ENCODE data around the gene HOXD11.

Gene HOXD11

DNA sequence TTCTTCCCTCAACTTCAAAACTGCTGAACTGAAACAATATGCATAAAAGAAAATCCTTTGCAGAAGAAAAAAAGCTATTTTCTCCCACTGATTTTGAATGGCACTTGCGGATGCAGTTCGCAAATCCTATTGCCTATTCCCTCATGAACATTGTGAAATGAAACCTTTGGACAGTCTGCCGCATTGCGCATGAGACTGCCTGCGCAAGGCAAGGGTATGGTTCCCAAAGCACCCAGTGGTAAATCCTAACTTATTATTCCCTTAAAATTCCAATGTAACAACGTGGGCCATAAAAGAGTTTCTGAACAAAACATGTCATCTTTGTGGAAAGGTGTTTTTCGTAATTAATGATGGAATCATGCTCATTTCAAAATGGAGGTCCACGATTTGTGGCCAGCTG, 30.8 kb downstream of the HOXD11 start:
- Histone ChIP-seq H3K36me3 (ENCODE audit: insufficient read depth, low read length) (no peaks in the 10 kb centered on the region), H3K4me3 (ENCODE audit: low read length) (no peak overlapping the region), H3K27me3 (ENCODE audit: control insufficient read depth, insufficient read depth, low read length) (no peaks in the 10 kb centered on the region), H3K9ac (ENCODE audit: low read depth, low read length) (no peak overlapping the region), H3K4me1 (ENCODE audit: control insufficient read depth, insufficient read depth, low read length) (peaks cover 3% of the 10 kb centered on the region), H3K4me2 (ENCODE audit: low read length) (peak overlapping the region; percentile 90), H3K9me3 (replicated peaks; ENCODE audit: low read length) (no peaks in the 10 kb centered on the region)

DNA sequence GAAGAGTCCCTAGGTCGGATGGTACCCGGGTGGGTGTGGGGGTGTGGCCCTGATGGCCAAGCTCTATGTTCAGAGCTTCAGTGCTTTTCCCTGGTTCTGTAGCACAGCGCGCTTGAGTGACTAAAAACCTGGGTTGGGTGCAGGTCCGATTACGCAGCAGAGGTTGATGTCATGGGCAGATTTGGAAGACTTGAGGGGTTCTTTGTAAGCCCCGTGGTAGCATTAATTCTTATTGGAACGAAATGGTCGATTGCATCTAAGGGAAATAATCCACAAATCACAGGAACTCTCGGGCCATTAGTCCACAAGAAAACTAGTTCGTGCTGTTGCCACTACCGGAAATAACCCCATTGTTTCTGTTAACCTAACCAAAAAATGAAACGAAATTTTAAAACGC, 31.4 kb downstream of the HOXD11 start:
- no peaks in the 10 kb centered on the region for H3K27me3 ChIP-seq (ENCODE audit: control insufficient read depth, insufficient read depth, low read length)
- peaks cover 3% of the 10 kb centered on the region for H3K4me1 ChIP-seq (ENCODE audit: control insufficient read depth, insufficient read depth, low read length)
- peak overlapping the region; percentile 68 for H3K9ac ChIP-seq (ENCODE audit: low read depth, low read length)
- no peaks in the 10 kb centered on the region for H3K9me3 ChIP-seq (replicated peaks; ENCODE audit: low read length)
- peak overlapping the region; percentile 62 for H3K4me2 ChIP-seq (ENCODE audit: low read length)
- peak overlapping the region; percentile 10 for H3K4me3 ChIP-seq (ENCODE audit: low read length)
- H3K36me3 ChIP-seq (ENCODE audit: insufficient read depth, low read length) = no peaks in the 10 kb centered on the region

DNA sequence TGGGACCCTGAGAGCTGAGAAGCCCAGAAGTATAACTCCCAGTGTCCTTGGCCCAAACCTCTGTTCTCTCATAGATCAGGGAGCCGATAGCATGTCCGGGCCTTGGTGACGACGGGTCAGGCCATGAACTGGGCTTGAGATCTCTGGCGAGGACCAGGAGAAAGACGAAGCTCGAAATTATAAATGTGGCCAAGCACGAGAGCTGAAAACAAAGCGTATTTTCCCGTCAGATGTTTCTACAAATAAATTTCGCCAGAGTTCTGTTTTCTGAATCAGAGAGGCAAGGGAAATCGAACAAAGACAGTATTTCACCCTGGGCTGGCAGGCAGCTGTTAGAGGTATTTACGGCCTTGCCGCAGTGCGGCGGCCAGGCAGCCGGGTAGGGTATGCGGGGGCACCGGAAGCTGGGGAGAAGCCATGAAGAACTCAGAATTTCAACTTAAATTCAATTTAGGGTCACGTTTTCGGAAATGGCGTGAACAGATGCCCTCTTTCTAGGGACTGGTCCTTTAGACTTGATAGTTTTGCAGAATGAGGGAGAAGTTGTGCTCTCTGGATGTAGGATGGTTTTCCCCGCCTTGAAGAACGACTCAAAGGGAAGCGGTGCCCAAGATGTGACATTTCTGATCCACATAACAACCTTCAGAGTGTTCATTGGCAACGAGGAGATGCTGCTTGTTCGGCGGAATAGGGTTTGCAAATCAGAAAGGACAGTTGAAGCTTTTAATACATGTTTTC, 32.0 kb downstream of the HOXD11 start:
- H3K4me1 ChIP-seq (ENCODE audit: control insufficient read depth, insufficient read depth, low read length) = peaks cover 3% of the 10 kb centered on the region
- peak overlapping the region; percentile 68 for H3K9ac ChIP-seq (ENCODE audit: low read depth, low read length)
- no peaks in the 10 kb centered on the region for H3K36me3 ChIP-seq (ENCODE audit: insufficient read depth, low read length)
- H3K4me2 ChIP-seq (ENCODE audit: low read length) = peak overlapping the region; percentile 62
- peak overlapping the region; percentile 24 for H3K4me3 ChIP-seq (ENCODE audit: low read length)
- H3K9me3 ChIP-seq (replicated peaks; ENCODE audit: low read length) = no peaks in the 10 kb centered on the region
- H3K27me3 ChIP-seq (ENCODE audit: control insufficient read depth, insufficient read depth, low read length) = no peaks in the 10 kb centered on the region

DNA sequence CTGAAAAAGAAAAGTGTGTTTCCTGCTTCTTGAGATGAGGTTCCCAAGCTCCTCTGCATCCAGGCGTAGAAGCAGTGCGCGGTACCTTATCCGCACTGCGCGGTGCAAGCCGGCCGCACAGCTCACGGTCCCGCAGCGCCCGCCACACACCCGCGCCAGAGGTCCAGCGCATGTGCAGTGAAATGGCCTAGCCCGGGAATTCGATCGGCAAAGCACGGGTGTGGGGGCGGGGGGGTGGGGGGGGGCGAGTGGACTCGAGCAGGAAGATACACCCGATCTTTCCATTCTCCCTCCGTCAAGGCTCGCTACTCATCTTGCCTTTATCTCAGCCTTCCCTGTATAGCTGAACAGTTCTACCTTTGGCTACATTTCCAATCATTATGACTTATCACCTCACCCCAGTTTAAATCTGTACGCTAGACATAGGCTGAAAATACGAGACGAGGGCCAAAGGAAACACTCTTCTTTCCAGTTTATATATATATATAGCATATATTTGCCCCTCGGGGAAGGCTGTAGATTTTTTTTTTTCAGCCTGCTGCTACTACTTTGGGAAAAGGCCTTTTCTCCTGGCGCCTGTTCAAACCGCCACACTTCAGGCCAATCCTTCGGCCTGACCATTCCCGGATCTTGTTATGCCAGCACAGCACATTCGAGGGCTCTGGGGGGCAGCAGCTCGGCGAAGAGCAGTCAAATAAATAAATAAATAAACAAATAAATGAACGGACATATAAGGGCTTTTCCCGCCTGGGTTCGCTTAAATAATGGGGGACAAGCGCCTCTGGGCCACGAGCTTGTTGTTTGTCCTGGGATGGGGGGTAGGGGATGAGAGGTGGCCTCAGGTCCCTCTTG, 32.8 kb downstream of the HOXD11 start:
- no peaks in the 10 kb centered on the region for H3K27me3 ChIP-seq (ENCODE audit: control insufficient read depth, insufficient read depth, low read length)
- peak overlapping the region; percentile 88 for H3K4me2 ChIP-seq (ENCODE audit: low read length)
- peak overlapping the region; percentile 75 for H3K4me3 ChIP-seq (ENCODE audit: low read length)

DNA sequence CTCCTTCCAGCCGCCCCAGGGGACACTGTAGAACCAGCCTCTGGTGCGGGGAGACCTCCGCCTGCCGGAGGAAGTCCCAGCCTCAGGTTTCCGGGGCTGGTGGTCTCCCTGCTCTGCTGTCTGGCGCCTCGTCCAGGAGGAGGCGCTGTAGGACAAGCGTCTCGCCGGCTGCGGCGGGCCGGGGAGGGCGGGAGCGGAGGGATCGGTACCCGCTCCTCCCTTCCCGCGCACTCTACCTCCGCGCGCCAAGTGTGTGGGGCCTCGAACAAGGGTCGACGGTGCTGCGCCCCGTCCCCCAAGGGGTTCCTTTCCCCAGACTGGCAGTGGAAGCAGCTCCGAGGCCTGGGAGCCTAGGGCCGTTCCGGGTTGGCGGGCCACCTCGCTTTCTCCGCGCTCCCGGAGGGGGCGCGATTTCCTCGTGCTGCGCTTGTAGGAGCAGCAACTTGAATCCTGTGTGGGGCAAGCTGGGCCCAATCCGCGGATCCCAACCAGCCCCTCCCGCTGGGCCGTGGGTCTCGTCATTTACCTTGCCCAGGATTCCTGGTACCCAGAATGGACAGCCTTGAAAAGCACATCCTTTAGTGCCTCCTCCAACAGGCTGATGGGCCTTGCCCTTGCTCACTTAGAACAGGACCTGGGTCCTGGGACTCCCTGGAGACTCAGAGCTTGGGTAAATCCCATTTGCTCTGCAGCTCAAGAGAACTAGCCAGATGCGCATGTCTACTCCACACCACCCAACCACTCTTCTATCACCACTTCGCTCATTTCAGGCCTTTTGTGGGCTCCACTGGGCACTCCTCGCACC, 33.6 kb downstream of the HOXD11 start:
- H3K36me3 ChIP-seq (ENCODE audit: insufficient read depth, low read length) = no peaks in the 10 kb centered on the region
- peaks cover 5% of the 10 kb centered on the region for H3K27me3 ChIP-seq (ENCODE audit: control insufficient read depth, insufficient read depth, low read length)
- no peaks in the 10 kb centered on the region for H3K9me3 ChIP-seq (replicated peaks; ENCODE audit: low read length)
- peak overlapping the region; percentile 88 for H3K4me2 ChIP-seq (ENCODE audit: low read length)
- H3K4me1 ChIP-seq (ENCODE audit: control insufficient read depth, insufficient read depth, low read length) = peaks cover 2% of the 10 kb centered on the region
- H3K9ac ChIP-seq (ENCODE audit: low read depth, low read length) = peak overlapping the region; percentile 63
- peak overlapping the region; percentile 75 for H3K4me3 ChIP-seq (ENCODE audit: low read length)

More for the DNA sequence above, 32.8 kb downstream of the HOXD11 start:
- Histone ChIP-seq H3K4me1 (ENCODE audit: control insufficient read depth, insufficient read depth, low read length) (peaks cover 3% of the 10 kb centered on the region), H3K9ac (ENCODE audit: low read depth, low read length) (peak overlapping the region; percentile 68), H3K36me3 (ENCODE audit: insufficient read depth, low read length) (no peaks in the 10 kb centered on the region), H3K9me3 (replicated peaks; ENCODE audit: low read length) (no peaks in the 10 kb centered on the region)

DNA sequence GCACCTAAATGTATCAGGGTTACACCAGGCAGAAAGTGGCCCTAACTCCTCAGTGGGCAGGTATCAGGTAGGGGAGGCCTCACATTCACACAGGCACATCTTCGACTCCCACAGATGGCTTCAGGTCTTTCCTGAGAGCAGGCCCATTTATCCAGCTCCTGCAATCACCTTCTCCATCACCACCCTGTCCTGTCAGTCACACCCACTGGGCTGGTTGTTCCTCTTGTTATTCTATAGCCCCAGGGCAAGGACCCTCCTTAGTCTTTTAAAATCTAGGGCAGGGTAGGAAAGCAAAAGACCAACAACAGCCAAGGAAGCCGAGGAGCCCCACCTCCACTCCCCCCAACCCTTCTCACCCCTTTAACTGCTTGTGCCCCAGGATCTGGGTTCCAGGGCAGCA, 35.2 kb downstream of the HOXD11 start:
- H3K9ac ChIP-seq (ENCODE audit: low read depth, low read length) = no peak overlapping the region
- H3K9me3 ChIP-seq (replicated peaks; ENCODE audit: low read length) = no peaks in the 10 kb centered on the region
- H3K4me2 ChIP-seq (ENCODE audit: low read length) = no peak overlapping the region
- no peaks in the 10 kb centered on the region for H3K36me3 ChIP-seq (ENCODE audit: insufficient read depth, low read length)
- no peaks in the 10 kb centered on the region for H3K4me1 ChIP-seq (ENCODE audit: control insufficient read depth, insufficient read depth, low read length)
- H3K27me3 ChIP-seq (ENCODE audit: control insufficient read depth, insufficient read depth, low read length) = peaks cover 5% of the 10 kb centered on the region
- no peak overlapping the region for H3K4me3 ChIP-seq (ENCODE audit: low read length)

DNA sequence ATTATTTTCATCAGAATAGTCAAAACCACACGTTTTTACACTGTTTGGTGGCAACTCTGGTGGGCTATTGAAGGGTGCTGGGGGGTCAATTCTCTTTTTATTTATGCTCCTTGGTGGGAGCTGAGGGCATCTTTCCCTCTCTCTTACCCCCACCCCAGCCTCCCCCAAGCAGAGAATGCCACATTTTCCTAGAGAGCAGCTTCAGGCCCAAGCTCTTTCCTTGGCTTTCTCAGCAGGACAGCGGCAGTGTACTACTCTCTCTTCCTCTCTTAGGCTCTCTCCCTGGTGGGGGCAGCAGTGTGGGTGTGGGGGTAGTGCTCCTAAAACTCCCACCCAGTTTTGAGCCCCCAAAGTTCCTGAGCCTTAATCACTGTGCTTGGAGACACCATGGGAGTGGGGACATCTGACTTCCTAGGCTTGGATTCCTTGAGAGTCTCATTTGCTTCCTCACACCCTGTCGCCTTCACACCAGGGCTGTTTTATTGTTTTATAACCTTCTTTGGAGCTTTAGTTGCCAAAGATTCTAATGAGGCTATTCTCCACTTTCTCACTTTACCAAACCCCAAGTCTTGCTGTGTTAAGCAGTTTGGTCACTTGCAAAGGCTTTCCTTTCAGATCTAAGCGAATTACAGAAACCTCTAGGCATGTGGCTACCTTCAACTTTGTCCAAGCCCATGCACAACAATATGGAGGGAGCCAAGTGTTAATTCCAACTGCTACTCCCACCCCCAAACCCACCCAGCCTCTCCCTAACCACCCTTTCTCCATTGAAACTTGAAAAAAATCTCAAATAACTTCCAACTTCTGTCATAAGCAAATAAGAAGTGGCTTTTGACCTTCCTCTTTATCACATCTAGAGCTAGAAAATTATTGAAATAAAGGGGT, 38.2 kb downstream of the HOXD11 start:
- no peaks in the 10 kb centered on the region for H3K9me3 ChIP-seq (replicated peaks; ENCODE audit: low read length)
- H3K27me3 ChIP-seq (ENCODE audit: control insufficient read depth, insufficient read depth, low read length) = peaks cover 5% of the 10 kb centered on the region
- H3K4me1 ChIP-seq (ENCODE audit: control insufficient read depth, insufficient read depth, low read length) = no peaks in the 10 kb centered on the region
- H3K4me3 ChIP-seq (ENCODE audit: low read length) = no peak overlapping the region
- H3K36me3 ChIP-seq (ENCODE audit: insufficient read depth, low read length) = no peaks in the 10 kb centered on the region
- H3K4me2 ChIP-seq (ENCODE audit: low read length) = no peak overlapping the region
- H3K9ac ChIP-seq (ENCODE audit: low read depth, low read length) = no peak overlapping the region

DNA sequence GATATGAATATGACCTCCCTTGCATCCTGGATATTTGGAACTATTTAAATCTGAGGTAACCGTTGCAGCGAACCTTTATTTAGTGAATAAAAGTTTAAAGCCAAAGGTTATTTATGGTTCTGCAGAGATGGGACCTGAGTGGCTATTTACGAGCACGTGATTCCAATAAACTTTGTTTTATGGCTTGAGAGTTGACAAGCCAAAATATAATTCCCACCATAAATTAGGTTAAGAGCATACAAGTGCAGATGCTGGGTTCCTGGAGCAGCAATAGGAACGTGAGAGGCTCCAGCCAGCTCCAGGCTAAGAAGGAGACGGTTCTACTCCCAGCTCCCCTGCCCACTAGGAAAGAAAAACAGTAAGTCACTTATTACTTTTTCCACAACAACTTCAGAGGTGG, 39.0 kb downstream of the HOXD11 start:
- no peaks in the 10 kb centered on the region for H3K4me1 ChIP-seq (ENCODE audit: control insufficient read depth, insufficient read depth, low read length)
- no peak overlapping the region for H3K4me3 ChIP-seq (ENCODE audit: low read length)
- no peak overlapping the region for H3K9ac ChIP-seq (ENCODE audit: low read depth, low read length)
- H3K36me3 ChIP-seq (ENCODE audit: insufficient read depth, low read length) = no peaks in the 10 kb centered on the region
- H3K27me3 ChIP-seq (ENCODE audit: control insufficient read depth, insufficient read depth, low read length) = peaks cover 5% of the 10 kb centered on the region
- no peak overlapping the region for H3K4me2 ChIP-seq (ENCODE audit: low read length)
- no peaks in the 10 kb centered on the region for H3K9me3 ChIP-seq (replicated peaks; ENCODE audit: low read length)

DNA sequence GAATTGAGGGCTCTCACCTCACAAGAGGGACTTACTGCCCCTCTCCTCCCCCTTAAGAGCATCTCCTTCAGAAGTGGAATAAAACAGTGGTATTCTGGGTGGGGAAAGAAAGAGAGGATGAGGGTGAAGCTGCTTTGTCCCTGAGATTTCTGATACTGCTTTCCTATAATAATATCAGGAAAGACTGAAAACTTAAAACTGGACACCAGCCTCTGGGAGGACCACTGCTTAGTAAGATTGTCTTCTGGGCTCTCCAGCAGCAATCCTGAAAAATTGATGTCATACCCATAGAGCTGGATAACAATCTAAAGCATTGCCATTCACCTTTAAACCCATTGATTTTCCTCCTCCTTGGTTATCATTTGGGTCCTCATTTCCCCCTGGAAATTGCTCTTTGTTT, 39.6 kb downstream of the HOXD11 start:
- no peaks in the 10 kb centered on the region for H3K36me3 ChIP-seq (ENCODE audit: insufficient read depth, low read length)
- H3K9ac ChIP-seq (ENCODE audit: low read depth, low read length) = no peak overlapping the region
- H3K27me3 ChIP-seq (ENCODE audit: control insufficient read depth, insufficient read depth, low read length) = peaks cover 5% of the 10 kb centered on the region
- no peaks in the 10 kb centered on the region for H3K4me1 ChIP-seq (ENCODE audit: control insufficient read depth, insufficient read depth, low read length)
- no peak overlapping the region for H3K4me3 ChIP-seq (ENCODE audit: low read length)
- no peaks in the 10 kb centered on the region for H3K9me3 ChIP-seq (replicated peaks; ENCODE audit: low read length)
- H3K4me2 ChIP-seq (ENCODE audit: low read length) = no peak overlapping the region

DNA sequence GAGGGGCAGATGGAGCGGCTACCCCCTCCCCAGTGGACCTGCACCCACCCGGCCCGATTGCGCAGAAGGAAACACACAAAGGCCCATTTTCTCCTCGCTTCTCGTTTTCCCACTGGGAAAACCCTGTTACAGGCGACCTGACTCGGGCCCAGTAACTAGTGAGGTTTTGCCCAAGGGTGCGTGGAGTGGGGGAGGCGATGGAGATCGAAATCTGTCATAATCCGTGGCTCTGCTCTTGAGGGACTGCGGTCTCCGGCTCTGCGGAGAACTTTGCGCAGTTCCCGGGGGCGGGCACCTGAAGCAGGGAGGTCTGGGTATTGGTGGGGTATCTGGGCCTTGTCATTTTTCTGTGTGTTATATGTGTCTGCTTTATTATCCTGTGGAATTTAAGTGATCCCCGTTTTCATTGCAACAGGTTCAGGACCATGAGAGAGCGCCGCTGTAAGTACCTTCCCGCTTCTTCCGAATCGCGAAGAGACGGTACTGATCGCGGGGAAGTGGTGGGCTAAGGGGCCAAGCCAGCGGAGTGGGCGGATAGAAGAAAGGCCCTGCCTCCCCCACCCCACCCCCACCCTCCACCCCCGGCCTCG, 40.2 kb downstream of the HOXD11 start:
- Histone ChIP-seq H3K9me3 (replicated peaks; ENCODE audit: low read length) (no peaks in the 10 kb centered on the region), H3K27me3 (ENCODE audit: control insufficient read depth, insufficient read depth, low read length) (peaks cover 5% of the 10 kb centered on the region), H3K4me2 (ENCODE audit: low read length) (no peak overlapping the region), H3K9ac (ENCODE audit: low read depth, low read length) (no peak overlapping the region), H3K36me3 (ENCODE audit: insufficient read depth, low read length) (no peaks in the 10 kb centered on the region), H3K4me1 (ENCODE audit: control insufficient read depth, insufficient read depth, low read length) (no peaks in the 10 kb centered on the region), H3K4me3 (ENCODE audit: low read length) (no peak overlapping the region)
